GM18951 (cell line): ENCODE data around the gene OR10H3.
"Not testable (repeated sequence)": the region's sequence is repeated elsewhere in the genome, so short reads cannot be mapped to it uniquely, and the experiment has no call there.

ENCODE experiments used
- POLR2A ChIP-seq: IDR thresholded peaks from 4 replicates; pipeline ENCODE4 v1.6.1; 2011; ENCODE audit warnings: mild to moderate bottlenecking; ENCODE audit not compliant: insufficient read length, insufficient read depth; ENCODE audit errors: extremely low read depth
- in situ Hi-C: fragments of 300-500 bp; cut with MboI; formaldehyde crosslinking; loops from one replicate; pipeline ENCODE4 v1.12.0; 2022; ENCODE audit warnings: low sequenced_read_pairs, mixed read lengths, inconsistent platforms; ENCODE audit not compliant: unreplicated experiment

Gene OR10H3

GRCh38 chr19:15759962-15760565 is 22.3 kb downstream of the OR10H3 start:
- in situ Hi-C loops: no loop called here
- no peak for TF ChIP-seq POLR2A

GRCh38 chr19:15769586-15769985 is 31.8 kb downstream of the OR10H3 start:
- in situ Hi-C loops: no loop called here
- no peak for TF ChIP-seq POLR2A

GRCh38 chr19:15774159-15774558 is 36.4 kb downstream of the OR10H3 start:
- in situ Hi-C loops: not testable (repeated sequence)

- no peak for TF ChIP-seq POLR2A
- in situ Hi-C loops: no loop called here
Measured at GRCh38 chr19:15775249-15775648, 37.5 kb downstream of the OR10H3 start.

GRCh38 chr19:15776264-15776663 is 38.5 kb downstream of the OR10H3 start:
- TF ChIP-seq POLR2A: no peak
- in situ Hi-C loops: no loop called here

- in situ Hi-C loops: no loop called here
- TF ChIP-seq POLR2A: no peak
Measured at GRCh38 chr19:15776991-15777970, 39.5 kb downstream of the OR10H3 start.

- in situ Hi-C loops: no loop called here
- no peak for TF ChIP-seq POLR2A
Measured at GRCh38 chr19:15779756-15780476, 42.1 kb downstream of the OR10H3 start.

- no peak for TF ChIP-seq POLR2A
Measured at GRCh38 chr19:15780610-15781418, 43.0 kb downstream of the OR10H3 start.

GRCh38 chr19:15781661-15782060 is 43.9 kb downstream of the OR10H3 start:
- TF ChIP-seq POLR2A: no peak
- in situ Hi-C loops: no loop called here

More at GRCh38 chr19:15780610-15781418, 43.0 kb downstream of the OR10H3 start:
- in situ Hi-C loops: no loop called here

GRCh38 chr19:15782211-15782610 is 44.4 kb downstream of the OR10H3 start:
- no peak for TF ChIP-seq POLR2A

GRCh38 chr19:15782896-15783295 is 45.1 kb downstream of the OR10H3 start:
- in situ Hi-C loops: not testable (repeated sequence)

More at GRCh38 chr19:15782211-15782610, 44.4 kb downstream of the OR10H3 start:
- in situ Hi-C loops: no loop called here

- in situ Hi-C loops: no loop called here
Measured at GRCh38 chr19:15787611-15788155, 49.9 kb downstream of the OR10H3 start, which contains the start of gene OR10H5. OR10H5 (plus strand) TSS chr19:15787661; CDS start chr19:15794049, 6,388 bp downstream.

More at GRCh38 chr19:15787611-15788155, 49.9 kb downstream of the OR10H3 start, which contains the start of gene OR10H5:
- TF ChIP-seq POLR2A: no peak
